IMR-90 (cell line): ENCODE measurements around the gene RAB19. TPM values are rescaled to one million over a fixed set of nuclear protein-coding genes. Genes with fewer than 3 reads are reported as not detected.

Experiments used
- ATAC-seq: fragments of 200-7000 bp; cut with Tn5 transposase; 2 replicates; pipeline ENCODE4 v1.9.1; 2020; ENCODE audit warnings: low read depth, mild to moderate bottlenecking, moderate library complexity
- BruUV-seq: library from RNA; stranded (reverse); fragments of 400-500 nt; replicated peaks from 2 replicates; lab custom pipeline; 2021; lab: Mats Ljungman, UMichigan
- CTCF ChIA-PET: fragments of 300-600 bp; formaldehyde crosslinking; extraction: SDS; loops from one replicate; lab custom pipeline; 2021; ENCODE audit warnings: antibody characterized with exemption; lab: Yijun Ruan, JAX
- POLR2A ChIA-PET: fragments of 300-600 bp; sonication (Branson Sonifier 250); formaldehyde crosslinking; loops from one replicate; lab custom pipeline; 2022; ENCODE audit warnings: antibody characterized with exemption; ENCODE audit not compliant: unreplicated experiment; lab: Charles Lee
- DNase-seq: peaks from one replicate; pipeline ENCODE4 v3.0.0; 2013
- H2AFZ ChIP-seq: replicated peaks from 2 replicates; pipeline ENCODE3; 2013; ENCODE audit warnings: low read length, mild to moderate bottlenecking; ENCODE audit not compliant: poor library complexity
- H2AK5ac ChIP-seq: 2 replicates; pipeline ENCODE4 v1.6.1; 2013; ENCODE audit warnings: low read depth, low read length, inconsistent platforms
- H2AK9ac ChIP-seq: replicated peaks from 2 replicates; pipeline ENCODE3; 2013; ENCODE audit warnings: mild to moderate bottlenecking, low read depth, low read length, moderate library complexity; ENCODE audit not compliant: poor library complexity
- H2BK120ac ChIP-seq: 2 replicates; pipeline ENCODE4 v1.6.1; 2013; ENCODE audit warnings: low read depth, low read length, inconsistent platforms
- H2BK15ac ChIP-seq: 3 replicates; pipeline ENCODE4 v1.6.1; 2013; ENCODE audit warnings: low read depth, low read length, inconsistent platforms
- H2BK20ac ChIP-seq: 2 replicates; pipeline ENCODE4 v1.6.1; 2013; ENCODE audit warnings: low read depth, mild to moderate bottlenecking, inconsistent platforms, low read length, moderate library complexity
- H2BK5ac ChIP-seq: 2 replicates; pipeline ENCODE4 v1.6.1; 2013; ENCODE audit warnings: mild to moderate bottlenecking, low read depth, low read length, inconsistent platforms; ENCODE audit not compliant: poor library complexity, severe bottlenecking
- H3K14ac ChIP-seq: replicated peaks from 2 replicates; pipeline ENCODE4 v1.6.1; 2013; ENCODE audit warnings: low read depth, low read length, inconsistent platforms
- H3K18ac ChIP-seq: 2 replicates; pipeline ENCODE4 v1.6.1; 2013; ENCODE audit warnings: low read depth, low read length, control low read depth
- H3K23ac ChIP-seq: 2 replicates; pipeline ENCODE4 v1.6.1; 2013; ENCODE audit warnings: low read depth, low read length, inconsistent platforms
- H3K27ac ChIP-seq: 2 replicates; pipeline ENCODE4 v1.5.1; 2013; ENCODE audit warnings: mild to moderate bottlenecking, control low read depth, low read length; ENCODE audit not compliant: insufficient read depth
- H3K27me3 ChIP-seq: 2 replicates; pipeline ENCODE4 v1.6.1; 2013; ENCODE audit warnings: low read length; ENCODE audit not compliant: control insufficient read depth, insufficient read depth
- H3K36me3 ChIP-seq: 2 replicates; pipeline ENCODE4 v1.6.1; 2013; ENCODE audit warnings: low read length, mixed read lengths; ENCODE audit not compliant: control insufficient read depth, insufficient read depth
- H3K4ac ChIP-seq: 2 replicates; pipeline ENCODE4 v1.6.1; 2013; ENCODE audit warnings: low read depth, low read length, inconsistent platforms
- H3K4me1 ChIP-seq: 2 replicates; pipeline ENCODE4 v1.6.1; 2013; ENCODE audit warnings: low read length, mixed read lengths; ENCODE audit not compliant: control insufficient read depth, insufficient read depth
- H3K4me2 ChIP-seq: 2 replicates; pipeline ENCODE4 v1.6.1; 2013; ENCODE audit warnings: low read depth, mild to moderate bottlenecking, control low read depth, low read length, moderate library complexity
- H3K4me3 ChIP-seq: 2 replicates; pipeline ENCODE4 v1.5.1; 2013; ENCODE audit warnings: low read depth, mild to moderate bottlenecking, control low read depth, low read length, moderate library complexity; ENCODE audit not compliant: insufficient read depth
- H3K56ac ChIP-seq: 2 replicates; pipeline ENCODE4 v1.6.1; 2013; ENCODE audit warnings: low read length, inconsistent platforms; ENCODE audit not compliant: insufficient read depth; ENCODE audit errors: extremely low read depth
- H3K79me1 ChIP-seq, 2 experiments: 2 replicates each; pipeline ENCODE4 v1.6.1; 2013; ENCODE audit warnings: low read length in 2 of 2, inconsistent platforms in 1 of 2, low read depth in 1 of 2
- H3K9ac ChIP-seq: 2 replicates; pipeline ENCODE4 v1.6.1; 2013; ENCODE audit warnings: low read depth, low read length, control low read depth
- H3K9me1 ChIP-seq: 2 replicates; pipeline ENCODE4 v1.6.1; 2013; ENCODE audit warnings: low read length, inconsistent platforms; ENCODE audit not compliant: insufficient read depth
- H3K9me3 ChIP-seq: 2 replicates; pipeline ENCODE4 v1.6.1; 2013; ENCODE audit warnings: low read length; ENCODE audit not compliant: control insufficient read depth, insufficient read depth
- H4K20me1 ChIP-seq: 2 replicates; pipeline ENCODE4 v1.6.1; 2013; ENCODE audit warnings: low read length, inconsistent platforms; ENCODE audit not compliant: insufficient read depth
- H4K5ac ChIP-seq: 2 replicates; pipeline ENCODE4 v1.6.1; 2013; ENCODE audit warnings: mild to moderate bottlenecking, low read depth, low read length, control low read depth
- H4K8ac ChIP-seq, 2 experiments: 2 replicates each; pipeline ENCODE4 v1.6.1; 2013; ENCODE audit warnings: low read depth in 2 of 2, low read length in 2 of 2, control low read depth in 1 of 2, inconsistent platforms in 1 of 2
- H4K91ac ChIP-seq: 2 replicates; pipeline ENCODE4 v1.6.1; 2013; ENCODE audit warnings: low read depth, low read length, inconsistent platforms; ENCODE audit not compliant: insufficient read depth
- CEBPB ChIP-seq: IDR thresholded peaks from 2 replicates; pipeline ENCODE4 v1.6.1; 2012; ENCODE audit warnings: low read depth, low read length, improper control_type of control experiment
- ELK1 ChIP-seq: fragments of 150-350 bp; IDR thresholded peaks from 2 replicates; pipeline ENCODE4 v1.6.1; 2016; ENCODE audit warnings: low read depth, mild to moderate bottlenecking, low read length, moderate library complexity, borderline replicate concordance
- MXI1 ChIP-seq: IDR thresholded peaks from 2 replicates; pipeline ENCODE4 v1.6.1; 2012; ENCODE audit warnings: low read depth, mild to moderate bottlenecking, low read length, moderate library complexity, borderline replicate concordance
- NFE2L2 ChIP-seq: fragments of 150-350 bp; IDR thresholded peaks from 2 replicates; pipeline ENCODE4 v1.6.1; 2016; ENCODE audit warnings: low read depth, mild to moderate bottlenecking, low read length
- RAD21 ChIP-seq: IDR thresholded peaks from 2 replicates; pipeline ENCODE4 v1.6.1; 2012; ENCODE audit warnings: low read length, improper control_type of control experiment
- WGBS, 2 experiments: methylation state at CpG; one replicate each; pipeline versions ENCODE4 v1.1.5 to v1.1.7; 2013; ENCODE audit warnings: missing lambda C conversion rate in 2 of 2; ENCODE audit not compliant: insufficient read length in 1 of 2; ENCODE audit errors: extremely low coverage in 2 of 2; 5-methylcytosine and 5-hydroxymethylcytosine counted together
- dilution Hi-C: fragments of 300-500 bp; cut with HindIII; formaldehyde crosslinking; loops from one replicate; pipeline ENCODE4 v1.14.3; 2018; ENCODE audit warnings: low sequenced_read_pairs; ENCODE audit not compliant: unreplicated experiment
- in situ Hi-C: fragments of 300-500 bp; cut with MboI; formaldehyde crosslinking; loops from 3 replicates; pipeline ENCODE4 v1.14.3; 2019; ENCODE audit warnings: low sequenced_read_pairs, inconsistent platforms, mixed read lengths
- intact Hi-C: fragments of 100-400 bp; cut with micrococcal nuclease; formaldehyde crosslinking; loops from 2 replicates; pipeline ENCODE4 v1.10.0; 2022
- polyA plus RNA-seq, 3 experiments: library from polyadenylated mRNA; depleted of rRNA; stranded (reverse); fragments of >200 nt; gene quantifications; 2 replicates each; pipeline ENCODE4 v1.2.3, GENCODE V29; 2012; ENCODE audit warnings: low replicate concordance in 1 of 3
- total RNA-seq: library from RNA; depleted of rRNA; stranded (reverse); fragments of >200 nt; gene quantifications from 2 replicates; pipeline ENCODE4 v1.2.3, GENCODE V29; 2012
- TF ChIP-seq, protein P1 (sequence below): conservative IDR thresholded peaks from 2 replicates; pipeline ENCODE4 v1.5.1; 2012; ENCODE audit warnings: mild to moderate bottlenecking, low read depth, low read length, improper control_type of control experiment
- TF ChIP-seq, protein P2 (sequence below): fragments of 150-350 bp; IDR thresholded peaks from 2 replicates; pipeline ENCODE4 v1.6.1; 2017; ENCODE audit warnings: mild to moderate bottlenecking, antibody characterized with exemption, low read length, low read depth

RAB19 gene
- total and polyA plus RNA-seq, 2 of the 4 experiments (the other 2 are of a cell fraction): not detected

- no peak overlapping the region for H3K23ac ChIP-seq
- in situ Hi-C loops (no loop called here), intact Hi-C loops (no loop called here), dilution Hi-C loops (no loop called here)
- ChIA-PET POLR2A (no interaction called here), CTCF (interaction anchor here (0.5 kb wide), 1 partner anchor 646 kb away, joined by 4 read pairs; no protein-coding TSS in a partner anchor)
- H3K4me3 ChIP-seq: no peak overlapping the region
- DNase-seq (no peak), ATAC-seq (peak; percentile 35)
- H2AK9ac ChIP-seq: no peak overlapping the region
- no peaks in the 10 kb centered on the region for H3K9me1 ChIP-seq
- H3K9ac ChIP-seq: no peak overlapping the region
- BruUV-seq: no TSS peak
- no peak overlapping the region for H3K4me2 ChIP-seq
- H3K4me1 ChIP-seq: no peaks in the 10 kb centered on the region
- H3K14ac ChIP-seq: no peak overlapping the region
- no peak overlapping the region for H3K27ac ChIP-seq
- H3K56ac ChIP-seq: no peak overlapping the region
- H2BK15ac ChIP-seq: no peak overlapping the region
- no peaks in the 10 kb centered on the region for H3K36me3 ChIP-seq
- no peak overlapping the region for H4K8ac ChIP-seq
- peak overlapping the region; percentile 78 for H2AFZ ChIP-seq
- no peak overlapping the region for H2AK5ac ChIP-seq
- TF ChIP-seq, protein P1, sequence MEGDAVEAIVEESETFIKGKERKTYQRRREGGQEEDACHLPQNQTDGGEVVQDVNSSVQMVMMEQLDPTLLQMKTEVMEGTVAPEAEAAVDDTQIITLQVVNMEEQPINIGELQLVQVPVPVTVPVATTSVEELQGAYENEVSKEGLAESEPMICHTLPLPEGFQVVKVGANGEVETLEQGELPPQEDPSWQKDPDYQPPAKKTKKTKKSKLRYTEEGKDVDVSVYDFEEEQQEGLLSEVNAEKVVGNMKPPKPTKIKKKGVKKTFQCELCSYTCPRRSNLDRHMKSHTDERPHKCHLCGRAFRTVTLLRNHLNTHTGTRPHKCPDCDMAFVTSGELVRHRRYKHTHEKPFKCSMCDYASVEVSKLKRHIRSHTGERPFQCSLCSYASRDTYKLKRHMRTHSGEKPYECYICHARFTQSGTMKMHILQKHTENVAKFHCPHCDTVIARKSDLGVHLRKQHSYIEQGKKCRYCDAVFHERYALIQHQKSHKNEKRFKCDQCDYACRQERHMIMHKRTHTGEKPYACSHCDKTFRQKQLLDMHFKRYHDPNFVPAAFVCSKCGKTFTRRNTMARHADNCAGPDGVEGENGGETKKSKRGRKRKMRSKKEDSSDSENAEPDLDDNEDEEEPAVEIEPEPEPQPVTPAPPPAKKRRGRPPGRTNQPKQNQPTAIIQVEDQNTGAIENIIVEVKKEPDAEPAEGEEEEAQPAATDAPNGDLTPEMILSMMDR: no peak
- TF ChIP-seq NFE2L2: no peak
- TF ChIP-seq CEBPB: no peak
- TF ChIP-seq ELK1: no peak
- no peak for TF ChIP-seq MXI1
- TF ChIP-seq, protein P2, sequence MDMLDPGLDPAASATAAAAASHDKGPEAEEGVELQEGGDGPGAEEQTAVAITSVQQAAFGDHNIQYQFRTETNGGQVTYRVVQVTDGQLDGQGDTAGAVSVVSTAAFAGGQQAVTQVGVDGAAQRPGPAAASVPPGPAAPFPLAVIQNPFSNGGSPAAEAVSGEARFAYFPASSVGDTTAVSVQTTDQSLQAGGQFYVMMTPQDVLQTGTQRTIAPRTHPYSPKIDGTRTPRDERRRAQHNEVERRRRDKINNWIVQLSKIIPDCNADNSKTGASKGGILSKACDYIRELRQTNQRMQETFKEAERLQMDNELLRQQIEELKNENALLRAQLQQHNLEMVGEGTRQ: no peak
- TF ChIP-seq RAD21: no peak
- H3K18ac ChIP-seq: no peak overlapping the region
- H2BK20ac ChIP-seq: no peak overlapping the region
- no peaks in the 10 kb centered on the region for H3K79me1 ChIP-seq
- H4K5ac ChIP-seq: no peak overlapping the region
- H4K20me1 ChIP-seq: no peaks in the 10 kb centered on the region
- no peak overlapping the region for H2BK120ac ChIP-seq
- H3K4ac ChIP-seq: no peak overlapping the region
- no peaks in the 10 kb centered on the region for H3K27me3 ChIP-seq
- 47% methylated on average over 15 of the region's 51 CpGs; no CpG with 5 or more reads in 1 of the 2 experiments for WGBS, 2 experiments
- no peak overlapping the region for H4K91ac ChIP-seq
- no peak overlapping the region for H2BK5ac ChIP-seq
- no peaks in the 10 kb centered on the region for H3K9me3 ChIP-seq
These were observed 31.5 kb downstream of the RAB19 start for GRCh38 chr7:140435252-140435895.
